ENCODE results near the gene OR5H15. TPM values are rescaled to one million over a fixed set of nuclear protein-coding genes. Genes with fewer than 3 reads are reported as not detected.

Gene OR5H15
- total RNA-seq, 2 donors from 2014 or later, result not detected

Other genes starting within 250 kb of the OR5H15 start
- 10 to 100 TPM; 17.1 to 20.0 TPM for gene RIOX2, start 194.3 kb upstream of the OR5H15 start, total RNA-seq
- gene GABRR3, start 131.4 kb upstream of the OR5H15 start, total RNA-seq, result not detected
- gene OR5AC2, start 79.5 kb upstream of the OR5H15 start, total RNA-seq, result not detected
- gene OR5H1, start 36.0 kb upstream of the OR5H15 start, total RNA-seq, result not detected
- not detected for gene OR5H14, start 19.2 kb upstream of the OR5H15 start, total RNA-seq
- gene OR5H6, start 97.5 kb downstream of the OR5H15 start, total RNA-seq, result not detected
- not detected for gene OR5H2, start 115.8 kb downstream of the OR5H15 start, total RNA-seq
- not detected for gene OR5K4, start 187.2 kb downstream of the OR5H15 start, total RNA-seq
- not detected for gene OR5K3, start 224.0 kb downstream of the OR5H15 start, total RNA-seq